ENCODE data around the gene PSMC1. TPM values are rescaled to one million over a fixed set of nuclear protein-coding genes. Genes with fewer than 3 reads are reported as not detected.
A peak's percentile ranks its signal among the peaks of the same experiment; 100 is the strongest.

PSMC1 gene
- total RNA-seq, 2 experiments from 2014 or later = 75.8 to 80.3 TPM

DNA sequence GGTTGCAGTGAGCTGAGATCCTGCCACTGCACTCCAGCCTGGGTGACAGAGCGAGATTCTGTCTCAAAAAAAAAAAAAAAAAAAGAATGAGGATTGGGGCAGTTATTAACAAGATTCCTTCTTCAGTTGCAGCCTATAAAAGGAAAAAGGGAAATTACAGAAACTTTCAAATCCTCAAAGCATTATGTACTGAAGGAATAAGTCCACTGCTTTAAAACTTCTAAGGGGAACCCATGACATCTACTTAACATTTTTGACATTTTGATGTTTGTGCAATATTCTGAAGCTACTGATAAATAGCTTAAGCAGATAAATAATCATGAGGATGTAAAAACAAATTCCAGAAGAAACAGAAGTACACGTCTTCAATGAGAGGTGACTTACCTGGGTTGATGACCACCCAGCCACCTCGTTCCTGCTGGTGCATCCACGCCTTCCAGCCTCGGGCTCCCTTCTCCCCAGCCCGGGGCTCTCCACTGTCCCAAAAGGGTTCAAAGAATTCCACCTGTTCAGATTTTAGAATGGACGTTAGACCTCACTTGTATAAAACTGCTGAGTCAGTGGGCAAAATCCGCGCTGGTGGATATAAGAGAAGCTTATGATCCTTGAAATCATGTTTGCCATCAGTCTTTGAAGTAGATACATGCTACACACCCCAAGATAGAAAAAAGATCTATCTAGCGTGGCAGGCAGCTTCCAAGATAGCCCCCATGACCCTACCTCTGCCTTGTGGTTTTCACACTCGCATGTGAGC is 41.7 kb downstream of the PSMC1 start:
- ATAC-seq (ENCODE audit: poor library complexity) (no peak), DNase-seq (no peak)
- no peak overlapping the region for H3K27ac Mint-ChIP-seq
- Histone ChIP-seq H3K4me3 (ENCODE audit: low read length) (no peak overlapping the region), H3K4me1 (ENCODE audit: insufficient read depth, low read length) (peaks cover 5% of the 10 kb centered on the region), H3K27ac (ENCODE audit: low read depth in 1 of 2, low read length in 2 of 2) (no peak overlapping the region), H3K27me3 (ENCODE audit: control insufficient read depth in 1 of 2, insufficient read depth in 2 of 2, low read length in 2 of 2) (no peaks in the 10 kb centered on the region), H3K9me3 (ENCODE audit: control insufficient read depth in 1 of 2, insufficient read depth in 1 of 2, low read length in 2 of 2) (no peaks in the 10 kb centered on the region), H3K36me3 (ENCODE audit: insufficient read depth, low read length) (peaks cover 57% of the 10 kb centered on the region)
- no peak overlapping the region for H3K4me3 Mint-ChIP-seq
- ChIA-PET POLR2A (no interaction called here), CTCF (no interaction called here)
- H3K27me3 Mint-ChIP-seq = no peaks in the 10 kb centered on the region
- peaks cover 19% of the 10 kb centered on the region for H3K4me1 Mint-ChIP-seq (ENCODE audit: low read depth)
- intact Hi-C loops (cut with DNase I, micrococcal nuclease) = no loop called here
- H3K36me3 Mint-ChIP-seq (ENCODE audit: low read depth) = peaks cover 86% of the 10 kb centered on the region
- no peaks in the 10 kb centered on the region for H3K9me3 Mint-ChIP-seq
- TF ChIP-seq CTCF (IDR thresholded peaks at IDR 0.05) = no peak

DNA sequence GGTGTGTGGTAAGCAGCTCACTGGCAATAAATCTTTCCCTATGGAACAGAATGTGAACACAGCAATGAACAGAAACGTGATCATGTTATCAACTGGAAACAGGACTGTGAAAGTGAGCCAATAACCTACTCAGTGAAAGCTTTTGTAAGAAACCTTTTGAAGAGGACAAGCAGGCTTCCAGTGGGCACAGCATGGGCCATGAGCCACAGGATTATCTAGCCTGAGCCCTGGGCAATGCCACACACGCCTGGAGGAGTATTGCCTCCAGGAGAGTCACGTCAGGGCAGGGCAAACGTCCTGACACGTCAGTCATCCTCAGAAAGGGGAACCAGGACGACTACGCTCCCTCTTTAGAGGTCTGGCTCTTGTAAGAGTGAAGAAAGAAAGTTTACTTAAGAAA is 43.1 kb downstream of the PSMC1 start:
- no peak overlapping the region for H3K27ac ChIP-seq (ENCODE audit: low read depth in 1 of 2, low read length in 2 of 2)
- ATAC-seq (ENCODE audit: poor library complexity) (no peak), DNase-seq (peak in 2 of 14 experiments; percentile 56 to 64)
- Mint-ChIP-seq H3K27ac (no peak overlapping the region), H3K9me3 (no peaks in the 10 kb centered on the region), H3K4me1 (ENCODE audit: low read depth) (peaks cover 19% of the 10 kb centered on the region), H3K4me3 (no peak overlapping the region), H3K27me3 (no peaks in the 10 kb centered on the region), H3K36me3 (ENCODE audit: low read depth) (peaks cover 89% of the 10 kb centered on the region)
- intact Hi-C loops (cut with DNase I, micrococcal nuclease) = no loop called here
- H3K36me3 ChIP-seq (ENCODE audit: insufficient read depth, low read length) = peaks cover 66% of the 10 kb centered on the region
- no peak overlapping the region for H3K4me3 ChIP-seq (ENCODE audit: low read length)
- H3K27me3 ChIP-seq (ENCODE audit: control insufficient read depth in 1 of 2, insufficient read depth in 2 of 2, low read length in 2 of 2) = no peaks in the 10 kb centered on the region
- ChIA-PET CTCF (no interaction called here), POLR2A (no interaction called here)
- TF ChIP-seq CTCF (IDR thresholded peaks at IDR 0.05) = no peak
- H3K4me1 ChIP-seq (ENCODE audit: insufficient read depth, low read length) = peaks cover 5% of the 10 kb centered on the region
- no peaks in the 10 kb centered on the region for H3K9me3 ChIP-seq (ENCODE audit: control insufficient read depth in 1 of 2, insufficient read depth in 1 of 2, low read length in 2 of 2)

DNA sequence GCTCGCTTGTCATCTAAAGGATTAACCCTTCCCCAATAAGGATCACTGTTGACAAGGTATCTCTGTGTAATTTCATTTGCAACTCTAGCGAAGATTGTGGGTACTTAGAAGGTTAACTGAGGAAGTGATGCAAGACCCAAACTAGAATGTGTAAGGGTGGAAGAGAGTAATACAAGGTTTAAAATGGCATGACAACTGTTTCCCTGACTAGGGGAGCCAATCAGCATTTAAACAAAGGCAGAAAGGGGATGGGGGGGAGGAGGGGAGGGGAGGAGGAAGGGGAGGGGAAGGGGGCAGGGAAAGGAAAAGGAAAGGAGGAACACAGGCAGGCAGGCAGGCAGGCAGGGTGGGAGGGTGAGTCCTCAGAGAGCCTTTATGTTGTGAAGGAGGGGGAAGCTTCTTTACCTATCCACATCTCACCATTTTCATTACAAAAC is 44.3 kb downstream of the PSMC1 start:
- POLR2A ChIA-PET = interaction anchor here (1.8 kb wide), 1 partner anchor 83 kb away, joined by 4 read pairs; no protein-coding TSS in a partner anchor

More for the DNA sequence above, 44.3 kb downstream of the PSMC1 start:
- CTCF ChIA-PET = no interaction called here
- H3K36me3 Mint-ChIP-seq (ENCODE audit: low read depth) = peaks cover 90% of the 10 kb centered on the region
- no peaks in the 10 kb centered on the region for H3K9me3 Mint-ChIP-seq
- Histone ChIP-seq H3K9me3 (ENCODE audit: control insufficient read depth in 1 of 2, insufficient read depth in 1 of 2, low read length in 2 of 2) (no peaks in the 10 kb centered on the region), H3K27me3 (ENCODE audit: control insufficient read depth in 1 of 2, insufficient read depth in 2 of 2, low read length in 2 of 2) (no peaks in the 10 kb centered on the region), H3K36me3 (ENCODE audit: insufficient read depth, low read length) (peaks cover 67% of the 10 kb centered on the region), H3K4me3 (ENCODE audit: low read length) (no peak overlapping the region), H3K27ac (ENCODE audit: low read depth in 1 of 2, low read length in 2 of 2) (no peak overlapping the region), H3K4me1 (ENCODE audit: insufficient read depth, low read length) (peaks cover 5% of the 10 kb centered on the region)
- peaks cover 19% of the 10 kb centered on the region for H3K4me1 Mint-ChIP-seq (ENCODE audit: low read depth)
- no peak for TF ChIP-seq CTCF (IDR thresholded peaks at IDR 0.05)
- ATAC-seq (ENCODE audit: poor library complexity) (no peak), DNase-seq (peak in 1 of 14 experiments; percentile 9)
- H3K27me3 Mint-ChIP-seq = no peaks in the 10 kb centered on the region
- intact Hi-C loops (cut with DNase I, micrococcal nuclease) = loop anchor here (1.0 to 5.0 kb wide), 2 partner anchors 217 to 397 kb away; no protein-coding TSS in a partner anchor
- peak overlapping the region; percentile 16 for H3K27ac Mint-ChIP-seq
- no peak overlapping the region for H3K4me3 Mint-ChIP-seq
